ENCODE results near the gene KDF1.
"Not testable (repeated sequence)": the region's sequence is repeated elsewhere in the genome, so short reads cannot be mapped to it uniquely, and the experiment has no call there.

The KDF1 gene

DNA sequence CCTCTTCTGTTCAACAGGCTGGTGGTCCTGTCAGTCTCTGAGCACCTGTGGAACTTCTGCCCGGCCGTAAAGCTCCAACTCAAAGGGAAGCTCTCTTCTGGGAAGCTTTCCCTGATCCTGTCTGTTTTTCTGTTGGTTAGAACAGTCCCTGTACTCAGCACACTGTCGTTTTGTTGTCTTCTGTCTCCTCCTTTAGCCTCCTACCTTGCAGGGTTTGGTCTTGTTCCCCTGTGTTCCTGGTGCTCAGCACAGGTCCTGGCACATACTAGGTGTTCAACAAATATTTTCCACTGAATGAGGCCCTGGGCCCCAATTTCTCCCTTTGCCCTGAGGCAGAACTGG, 328 bp upstream of the KDF1 start:
- in situ Hi-C loops (cut with HindIII; ENCODE audit: low pct_unique_long_range_greater_than_20kb, low sequenced_read_pairs): no loop called here
- no peak for DNase-seq (ENCODE audit: low read depth in 1 of 2, low spot score in 1 of 2)
- no peak for TF ChIP-seq JUND (IDR thresholded peaks at IDR 0.05; ENCODE audit: low read depth)

DNA sequence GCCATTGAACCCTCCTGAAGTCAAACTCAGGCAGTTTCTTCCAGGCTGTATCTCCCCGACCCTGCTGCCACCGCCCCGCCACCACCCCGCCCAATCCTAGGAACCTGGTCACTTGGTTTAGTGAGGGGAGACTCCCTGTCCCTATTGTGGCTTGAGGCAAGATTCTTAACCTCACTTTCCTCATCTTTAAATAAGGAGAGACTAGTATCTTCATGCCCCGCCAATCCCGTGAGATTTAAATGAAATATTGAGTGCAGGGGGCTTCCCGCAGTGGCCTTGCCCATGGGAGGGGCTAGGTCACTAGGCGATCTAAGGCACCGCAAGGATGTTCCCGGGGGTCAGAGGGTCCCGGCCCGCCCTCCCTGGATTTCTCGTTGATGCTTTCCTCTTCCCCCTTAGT, 998 bp downstream of the KDF1 start:
- in situ Hi-C loops (cut with HindIII; ENCODE audit: low pct_unique_long_range_greater_than_20kb, low sequenced_read_pairs): no loop called here
- TF ChIP-seq JUND (IDR thresholded peaks at IDR 0.05; ENCODE audit: low read depth): no peak
- DNase-seq (ENCODE audit: low read depth in 1 of 2, low spot score in 1 of 2): no peak

DNA sequence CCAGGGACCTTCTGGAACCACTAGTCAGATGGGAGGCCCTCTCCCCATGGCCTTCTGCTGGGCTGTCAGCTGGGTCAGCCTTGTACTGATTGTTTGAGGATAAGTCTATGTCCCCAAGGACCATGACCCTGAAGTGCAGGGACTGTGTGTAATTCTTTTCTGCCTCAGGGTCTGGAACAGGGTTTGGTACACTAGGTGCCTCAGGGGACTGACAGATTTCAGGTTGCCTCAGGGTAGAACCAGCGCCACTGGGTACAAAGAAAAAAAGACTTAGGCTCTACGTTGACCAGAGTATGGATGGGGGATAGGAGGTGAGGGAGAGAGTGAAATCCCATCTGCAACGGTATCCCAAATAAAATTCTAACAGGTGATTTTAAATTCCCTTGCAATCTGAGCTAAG, 3.0 kb downstream of the KDF1 start:
- no peak for TF ChIP-seq JUND (IDR thresholded peaks at IDR 0.05; ENCODE audit: low read depth)
- in situ Hi-C loops (cut with HindIII; ENCODE audit: low pct_unique_long_range_greater_than_20kb, low sequenced_read_pairs): no loop called here
- no peak for DNase-seq (ENCODE audit: low read depth in 1 of 2, low spot score in 1 of 2)

DNA sequence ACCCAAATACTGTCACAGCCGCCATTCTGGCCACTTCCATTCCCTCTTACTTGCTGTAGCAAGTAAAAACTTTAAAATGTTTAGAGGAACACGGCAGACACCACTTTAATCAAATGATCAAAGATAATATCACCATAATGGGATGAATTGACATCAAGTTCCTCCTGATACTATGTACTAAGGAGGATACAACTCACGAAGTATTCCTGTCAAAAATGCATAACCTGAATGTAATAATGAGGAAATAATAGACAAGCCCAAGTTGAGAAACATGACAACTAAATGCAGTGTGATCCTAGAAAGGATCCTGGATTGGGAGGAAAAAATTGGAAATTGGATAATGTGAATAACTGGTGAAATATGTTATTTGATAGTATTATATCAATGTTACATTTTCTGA, 3.9 kb downstream of the KDF1 start:
- in situ Hi-C loops (cut with HindIII; ENCODE audit: low pct_unique_long_range_greater_than_20kb, low sequenced_read_pairs): no loop called here
- no peak for DNase-seq (ENCODE audit: low read depth in 1 of 2, low spot score in 1 of 2)
- TF ChIP-seq JUND (IDR thresholded peaks at IDR 0.05; ENCODE audit: low read depth): no peak

DNA sequence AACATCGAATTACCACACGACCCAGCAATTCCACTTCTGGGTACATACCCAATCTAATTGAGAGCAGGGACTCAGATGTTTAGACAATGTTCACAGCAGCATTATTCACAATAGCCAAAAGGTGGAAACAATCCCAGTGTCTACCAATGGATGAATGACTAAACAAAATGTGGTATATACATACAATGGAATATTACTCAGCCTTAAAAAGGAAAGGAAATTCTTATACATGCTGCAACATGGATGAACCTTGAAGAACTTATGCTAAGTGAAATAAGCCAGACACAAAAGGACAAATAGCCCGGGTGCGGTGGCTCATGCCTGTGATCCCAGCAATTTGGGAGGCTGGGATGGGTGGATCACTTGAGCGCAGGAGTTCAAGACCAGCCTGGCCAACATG, 6.9 kb downstream of the KDF1 start:
- in situ Hi-C loops (cut with HindIII; ENCODE audit: low pct_unique_long_range_greater_than_20kb, low sequenced_read_pairs): no loop called here
- DNase-seq (ENCODE audit: low read depth in 1 of 2, low spot score in 1 of 2): no peak
- TF ChIP-seq JUND (IDR thresholded peaks at IDR 0.05; ENCODE audit: low read depth): no peak

DNA sequence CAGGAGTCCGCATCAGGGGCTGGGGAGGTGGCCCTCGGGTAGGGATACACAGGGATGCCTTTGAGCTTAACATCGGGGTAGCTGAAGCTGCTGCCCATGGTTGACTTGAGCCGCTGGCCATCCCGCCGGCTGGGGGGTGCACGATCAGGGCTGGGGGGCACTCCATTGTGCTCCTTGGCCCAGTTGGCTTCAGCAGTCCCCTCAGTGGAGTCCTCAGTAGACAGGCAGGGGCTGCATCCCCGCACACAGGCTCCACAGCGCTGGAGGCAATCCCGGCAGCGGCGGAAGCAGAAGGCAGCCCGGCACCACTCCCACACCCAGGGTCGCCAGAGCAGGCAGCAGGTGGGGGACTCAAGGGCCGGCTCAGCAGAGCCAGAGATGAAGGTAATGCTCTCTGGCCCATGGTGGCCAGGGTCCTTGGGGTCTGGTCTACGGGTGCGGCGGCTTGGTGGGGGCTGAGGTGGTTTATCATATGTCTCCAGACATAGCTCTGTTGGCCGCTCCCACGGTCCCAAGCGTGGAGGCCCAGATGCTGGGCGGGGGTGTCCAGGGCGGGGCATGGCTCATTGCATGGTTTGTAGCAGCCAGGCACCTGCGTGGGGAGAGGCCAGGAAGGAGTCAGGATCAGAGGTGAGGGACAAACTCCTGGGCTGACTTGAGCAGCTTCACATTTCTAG, 8.3 kb downstream of the KDF1 start:
- TF ChIP-seq JUND (IDR thresholded peaks at IDR 0.05; ENCODE audit: low read depth): no peak
- in situ Hi-C loops (cut with HindIII; ENCODE audit: low pct_unique_long_range_greater_than_20kb, low sequenced_read_pairs): no loop called here
- DNase-seq (ENCODE audit: low read depth in 1 of 2, low spot score in 1 of 2): no peak

DNA sequence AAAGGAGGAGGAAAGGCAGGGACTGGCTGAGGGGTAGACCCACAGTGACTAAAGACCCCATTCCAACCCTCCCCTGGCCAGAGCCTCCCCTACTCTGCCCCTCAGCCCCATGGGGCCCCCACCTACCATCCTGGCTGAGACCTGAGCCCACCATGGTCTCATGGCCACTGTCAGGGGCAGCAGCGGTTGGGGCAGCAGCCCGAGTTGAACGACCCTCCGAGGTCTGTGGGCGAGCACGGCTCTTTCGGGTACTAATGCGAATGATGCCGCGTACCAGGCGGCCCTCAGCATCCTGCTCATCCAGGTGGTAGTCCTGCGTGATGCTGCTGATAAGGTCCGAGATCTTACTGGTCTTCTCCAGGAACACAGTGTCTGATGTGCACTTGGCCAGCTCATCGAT, 9.1 kb downstream of the KDF1 start:
- DNase-seq (ENCODE audit: low read depth in 1 of 2, low spot score in 1 of 2): no peak
- in situ Hi-C loops (cut with HindIII; ENCODE audit: low pct_unique_long_range_greater_than_20kb, low sequenced_read_pairs): no loop called here
- TF ChIP-seq JUND (IDR thresholded peaks at IDR 0.05; ENCODE audit: low read depth): no peak

DNA sequence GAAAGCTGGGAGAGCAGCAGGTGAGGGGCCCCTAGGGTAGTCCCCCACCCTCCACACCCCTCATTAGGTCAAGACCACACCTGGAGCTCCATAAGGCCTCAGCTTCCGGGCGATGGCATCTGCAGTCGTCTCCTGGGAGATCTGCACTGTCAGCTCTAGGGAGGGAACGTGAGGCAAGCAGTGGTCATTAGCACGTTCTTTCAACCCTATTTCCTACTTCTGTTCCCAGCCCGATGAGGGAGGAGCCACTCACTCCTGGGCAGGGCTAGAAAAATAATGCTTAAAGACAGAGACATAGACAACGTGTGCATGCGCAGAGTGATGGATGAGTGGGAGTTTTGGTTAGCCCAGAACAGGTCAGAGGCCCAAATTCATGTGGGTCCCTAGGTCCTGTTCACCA, 9.7 kb downstream of the KDF1 start:
- DNase-seq (ENCODE audit: low read depth in 1 of 2, low spot score in 1 of 2): no peak
- in situ Hi-C loops (cut with HindIII; ENCODE audit: low pct_unique_long_range_greater_than_20kb, low sequenced_read_pairs): no loop called here
- no peak for TF ChIP-seq JUND (IDR thresholded peaks at IDR 0.05; ENCODE audit: low read depth)

DNA sequence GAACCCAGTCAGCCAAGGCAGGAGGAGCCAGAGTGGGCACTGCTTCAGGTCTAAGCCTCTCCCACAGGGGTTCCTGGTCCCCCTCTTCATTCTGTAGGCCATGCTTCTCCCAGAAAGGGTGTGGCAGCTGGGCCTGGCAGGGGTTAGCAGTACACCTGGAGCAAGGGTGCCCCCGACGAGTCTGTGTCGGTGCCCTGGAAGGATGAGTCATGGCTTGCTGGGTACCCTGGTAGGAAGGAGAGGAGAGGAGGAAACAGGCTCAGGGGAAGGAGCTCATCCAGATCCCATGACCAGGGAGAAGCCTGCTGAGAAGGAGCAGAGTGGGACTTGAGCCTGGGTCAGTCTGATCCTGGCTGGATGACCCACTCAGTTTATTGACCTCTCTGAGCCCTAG, 10.3 kb downstream of the KDF1 start:
- DNase-seq (ENCODE audit: low read depth in 1 of 2, low spot score in 1 of 2): no peak
- in situ Hi-C loops (cut with HindIII; ENCODE audit: low pct_unique_long_range_greater_than_20kb, low sequenced_read_pairs): no loop called here
- no peak for TF ChIP-seq JUND (IDR thresholded peaks at IDR 0.05; ENCODE audit: low read depth)

DNA sequence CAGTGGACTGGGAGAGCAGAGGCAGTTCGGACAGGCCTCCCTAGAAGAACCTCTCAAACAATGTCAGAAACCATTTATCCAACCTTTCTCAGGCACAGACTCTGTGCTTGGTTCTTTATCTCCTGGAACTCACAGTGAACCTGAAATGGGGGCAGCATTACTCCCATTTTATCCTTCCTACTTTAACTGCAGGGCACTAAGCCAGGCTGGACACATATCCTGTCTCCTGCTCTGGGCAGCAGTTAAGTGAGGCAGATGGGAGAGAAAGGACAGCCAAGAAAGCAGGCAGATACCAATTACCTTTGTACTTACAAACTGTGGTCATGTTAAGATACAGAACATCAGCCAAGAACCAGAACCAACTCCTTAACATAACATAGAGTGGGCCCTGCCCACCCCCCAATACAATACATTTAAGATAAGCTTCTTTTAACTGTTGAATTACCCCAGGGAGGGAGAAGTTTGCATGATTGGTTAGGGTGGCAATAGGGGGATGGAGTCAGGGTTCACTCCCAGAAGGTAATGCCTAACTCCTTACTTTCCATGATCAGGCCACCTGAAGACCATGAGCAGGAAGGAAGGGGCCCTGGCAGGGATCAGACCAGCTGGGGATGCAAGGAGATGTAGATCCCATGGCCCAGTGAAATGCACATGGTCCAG, 10.9 kb downstream of the KDF1 start:
- no peak for DNase-seq (ENCODE audit: low read depth in 1 of 2, low spot score in 1 of 2)
- no peak for TF ChIP-seq JUND (IDR thresholded peaks at IDR 0.05; ENCODE audit: low read depth)

DNA sequence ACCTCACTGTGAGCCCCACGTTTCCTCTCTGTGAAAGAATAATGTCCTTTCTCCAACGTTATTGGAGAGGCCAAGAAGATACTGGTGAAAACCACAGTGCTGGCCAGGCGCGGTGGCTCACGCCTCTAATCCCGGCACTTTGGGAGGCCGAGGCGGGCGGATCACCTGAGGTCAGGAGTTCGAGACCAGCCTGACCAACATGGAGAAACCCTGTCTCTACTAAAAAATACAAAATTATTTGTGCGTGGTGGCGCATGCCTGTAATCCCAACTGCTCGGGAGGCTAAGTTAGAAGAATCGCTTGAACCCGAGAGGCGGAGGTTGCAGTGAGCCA, 11.6 kb downstream of the KDF1 start:
- DNase-seq (ENCODE audit: low read depth in 1 of 2, low spot score in 1 of 2); in situ Hi-C loops (cut with HindIII; ENCODE audit: low pct_unique_long_range_greater_than_20kb, low sequenced_read_pairs): not testable (repeated sequence)

More for the DNA sequence above, 10.9 kb downstream of the KDF1 start:
- in situ Hi-C loops (cut with HindIII; ENCODE audit: low pct_unique_long_range_greater_than_20kb, low sequenced_read_pairs): no loop called here

DNA sequence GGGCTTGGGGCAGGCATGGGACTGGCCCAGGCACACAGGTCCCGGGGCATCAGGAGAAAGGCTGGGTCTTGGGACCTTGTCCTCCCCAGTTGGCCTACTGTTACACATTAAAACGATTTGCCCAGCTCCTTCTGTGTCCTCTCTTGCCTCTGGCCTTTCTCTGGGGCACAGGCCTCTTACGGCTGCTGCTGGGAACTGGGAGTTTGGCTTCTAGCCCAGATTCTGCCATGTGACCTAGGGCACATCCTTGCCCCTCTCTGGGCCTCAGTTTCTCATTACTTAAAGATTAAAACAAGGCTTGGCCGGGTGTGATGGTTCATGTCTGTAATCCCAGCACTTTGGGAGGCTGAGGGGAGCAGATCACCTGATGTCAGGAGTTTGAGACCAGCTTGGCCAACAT, 14.0 kb downstream of the KDF1 start:
- in situ Hi-C loops (cut with HindIII; ENCODE audit: low pct_unique_long_range_greater_than_20kb, low sequenced_read_pairs): no loop called here

DNA sequence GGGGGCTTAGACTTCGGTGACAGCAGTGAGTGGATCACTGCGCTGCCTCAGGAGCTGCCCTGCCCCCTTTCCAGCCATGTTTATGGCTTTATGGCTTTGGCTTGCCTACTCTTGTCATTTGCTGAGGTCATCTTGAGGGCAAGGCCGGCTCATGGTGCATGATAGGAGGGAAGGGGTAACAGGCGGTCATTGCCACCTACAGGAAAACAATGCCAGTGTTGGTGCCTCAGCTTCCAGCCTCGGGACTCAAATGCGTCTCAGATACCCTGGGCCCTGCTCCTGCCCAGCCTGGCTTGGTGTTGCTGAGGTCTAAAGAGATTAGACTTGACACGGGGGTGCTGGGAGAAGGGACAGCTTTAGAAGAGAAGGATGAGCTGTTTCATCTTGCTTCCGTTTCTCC, 14.5 kb downstream of the KDF1 start:
- no peak for DNase-seq (ENCODE audit: low read depth in 1 of 2, low spot score in 1 of 2)
- no peak for TF ChIP-seq JUND (IDR thresholded peaks at IDR 0.05; ENCODE audit: low read depth)
- in situ Hi-C loops (cut with HindIII; ENCODE audit: low pct_unique_long_range_greater_than_20kb, low sequenced_read_pairs): no loop called here

More for the DNA sequence above, 14.0 kb downstream of the KDF1 start:
- TF ChIP-seq JUND (IDR thresholded peaks at IDR 0.05; ENCODE audit: low read depth): no peak
- DNase-seq (ENCODE audit: low read depth in 1 of 2, low spot score in 1 of 2): no peak

DNA sequence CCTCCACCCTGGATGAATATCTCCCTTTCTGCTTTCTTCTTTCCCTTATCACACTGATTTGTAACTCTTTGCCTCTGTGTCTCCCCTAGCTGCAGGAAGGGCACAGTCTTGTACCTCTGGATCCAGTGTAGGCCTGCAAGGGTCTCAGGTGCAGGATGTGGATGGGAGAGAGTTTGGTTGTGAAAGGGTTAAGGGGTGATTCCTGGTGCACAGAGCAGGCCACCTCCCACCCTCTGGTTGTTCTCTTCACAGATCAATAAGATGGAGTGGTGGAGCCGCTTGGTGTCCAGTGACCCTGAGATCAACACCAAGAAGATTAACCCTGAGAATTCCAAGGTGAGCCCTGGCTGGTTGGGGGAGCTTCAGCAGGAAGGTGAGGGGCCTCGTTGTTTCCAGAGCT, 15.1 kb downstream of the KDF1 start:
- no peak for TF ChIP-seq JUND (IDR thresholded peaks at IDR 0.05; ENCODE audit: low read depth)
- in situ Hi-C loops (cut with HindIII; ENCODE audit: low pct_unique_long_range_greater_than_20kb, low sequenced_read_pairs): no loop called here
- no peak for DNase-seq (ENCODE audit: low read depth in 1 of 2, low spot score in 1 of 2)

Measured in T47D (cell line).